K562 (cell line): ENCODE results near the gene DLGAP1. TPM values are rescaled to one million over a fixed set of nuclear protein-coding genes. Genes with fewer than 3 reads are reported as not detected.
A peak's percentile ranks its signal among the peaks of the same experiment; 100 is the strongest.

Experiments
- ATF1 ChIP-seq, 2 experiments: fragments of 450-650 bp in 1 of 2; IDR thresholded peaks; 2 replicates each; pipeline ENCODE4 v1.6.1; 2016; ENCODE audit warnings: missing compliant biosample characterization in 1 of 2, missing genetic modification characterization in 1 of 2
- BDP1 ChIP-seq: IDR thresholded peaks from 3 replicates; pipeline ENCODE4 v1.6.1; 2011; ENCODE audit not compliant: insufficient read length, insufficient read depth
- BRD4 ChIP-seq: fragments of 200-600 bp; sonication (generic); IDR thresholded peaks from 2 replicates; pipeline ENCODE4 v1.6.1; 2017; ENCODE audit warnings: inconsistent platforms
- DNMT1 ChIP-seq: fragments of 450-650 bp; IDR thresholded peaks from 2 replicates; pipeline ENCODE4 v1.6.1; 2016; ENCODE audit warnings: antibody characterized with exemption, mild to moderate bottlenecking
- ETV5 ChIP-seq: sonication (generic); formaldehyde crosslinking; IDR thresholded peaks from 2 replicates; pipeline ENCODE4 v1.4.0; 2020; ENCODE audit warnings: low read depth, mild to moderate bottlenecking, missing genetic modification reagents
- JUN ChIP-seq, 2 experiments: sonication (generic) in 1 of 2; formaldehyde crosslinking in 1 of 2; IDR thresholded peaks; 2 replicates each; pipeline versions ENCODE4 v1.6.1 to v1.8.0; 2012 to 2022; ENCODE audit warnings: borderline replicate concordance in 2 of 2, mild to moderate bottlenecking in 2 of 2, improper control_type of control experiment in 1 of 2, low read depth in 1 of 2, low read length in 1 of 2, missing genetic modification reagents in 1 of 2
- KAT7 ChIP-seq: sonication (generic); formaldehyde crosslinking; IDR thresholded peaks from 2 replicates; pipeline ENCODE4 v1.8.0; 2022; ENCODE audit warnings: missing genetic modification reagents, mild to moderate bottlenecking, borderline replicate concordance
- LEF1 ChIP-seq: fragments of 450-650 bp; IDR thresholded peaks from 2 replicates; pipeline ENCODE4 v1.6.1; 2016; ENCODE audit warnings: mild to moderate bottlenecking
- ZC3H4 ChIP-seq: sonication (generic); formaldehyde crosslinking; IDR thresholded peaks from 2 replicates; pipeline ENCODE4 v1.9.0; 2021; ENCODE audit warnings: missing genetic modification reagents, borderline replicate concordance
- ZNF175 ChIP-seq: fragments of 200-800 bp; sonication (Bioruptor generic); IDR thresholded peaks from 2 replicates; pipeline ENCODE4 v1.6.1; 2016; ENCODE audit warnings: low read depth, mild to moderate bottlenecking, missing genetic modification characterization, missing compliant biosample characterization
- ZNF766 ChIP-seq: fragments of 200-800 bp; sonication (Bioruptor generic); conservative IDR thresholded peaks from 2 replicates; pipeline ENCODE4 v1.6.1; 2016; ENCODE audit warnings: missing genetic modification characterization, missing compliant biosample characterization
- polyA plus RNA-seq, 8 experiments: library from polyadenylated mRNA; depleted of rRNA in 4 of 8; stranded (reverse) in 5 of 8; unstranded in 3 of 8; fragments of >200 nt; fragmentation: Nextera tagmentation in 2 of 8; fragmentation: Illumina TruSeq in 1 of 8; extraction: Ambion mirVana in 2 of 8; extraction: Trizol in 1 of 8; gene quantifications; 2 replicates each; pipeline versions ENCODE4 v1.2.1 to v1.2.3, GENCODE V29; 2011 to 2014; ENCODE audit warnings: inconsistent platforms in 1 of 8, missing spikeins in 1 of 8
- total RNA-seq, 7 experiments: library from RNA; depleted of rRNA in 6 of 7; stranded (reverse); fragments of >200 nt in 6 of 7; fragmentation: Illumina TruSeq in 2 of 7; extraction: Trizol in 2 of 7; gene quantifications; 2 replicates each; pipeline versions ENCODE4 v1.2.1 to v1.2.3, GENCODE V29; 2011 to 2021; ENCODE audit warnings: low replicate concordance in 1 of 7
- TF ChIP-seq, protein P1 (sequence below): sonication (generic); formaldehyde crosslinking; IDR thresholded peaks from 2 replicates; pipeline ENCODE4 v1.8.0; 2022; ENCODE audit warnings: missing genetic modification reagents, mild to moderate bottlenecking, borderline replicate concordance
- TF ChIP-seq, protein P2 (sequence below): fragments of 250-450 bp; sonication (Bioruptor Pico); IDR thresholded peaks from 2 replicates; pipeline ENCODE4 v1.5.0; 2022; ENCODE audit warnings: mild to moderate bottlenecking
- TF ChIP-seq, protein P3 (sequence below): fragments of 200-800 bp; sonication (Bioruptor generic); IDR thresholded peaks from 2 replicates; pipeline ENCODE4 v1.6.1; 2016; ENCODE audit warnings: missing genetic modification characterization, missing compliant biosample characterization
- TF ChIP-seq, protein P4 (sequence below): fragments of 250-450 bp; sonication (Bioruptor Pico); IDR thresholded peaks from 2 replicates; pipeline ENCODE4 v1.4.0; 2020; ENCODE audit warnings: borderline replicate concordance

The DLGAP1 gene
- total and polyA plus RNA-seq, 9 of the 15 experiments (the other 6 are each of a cell fraction or from before 2014, with no cell fraction given): 0.04 to 0.22 (median 0.08) TPM

DNA sequence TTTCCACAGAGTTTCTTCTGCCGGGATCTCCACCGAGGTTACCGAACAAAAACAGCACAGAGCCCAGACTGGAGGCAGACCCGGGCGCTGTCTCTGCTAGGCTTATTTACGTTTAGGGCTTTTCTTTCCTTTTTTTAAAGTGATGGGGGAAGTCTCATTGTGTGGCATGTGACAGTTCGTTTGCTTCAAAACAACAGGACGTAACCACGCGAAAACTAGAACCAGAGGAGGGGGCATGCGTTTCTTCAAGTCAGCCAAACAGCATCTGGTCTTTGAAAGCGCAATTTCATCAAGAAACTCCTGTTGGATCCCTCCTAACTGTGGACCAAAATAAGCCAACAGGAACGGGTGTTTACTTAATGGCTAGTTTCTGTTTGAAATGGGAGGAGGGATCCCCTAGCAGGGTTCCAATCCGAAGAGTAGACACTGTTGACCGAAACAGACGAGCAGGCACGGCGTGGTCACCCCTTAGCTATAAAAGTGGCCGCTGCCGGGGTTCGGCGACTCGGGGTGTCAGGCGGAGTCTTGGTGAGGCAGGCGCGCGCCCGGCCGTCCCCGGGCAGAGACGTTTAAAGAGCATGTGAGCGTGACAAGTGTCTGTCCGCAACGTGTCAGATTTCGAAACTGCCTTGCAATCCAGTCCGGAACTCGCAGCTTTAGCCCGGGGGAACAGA, 1006.1 kb downstream of the DLGAP1 start (continued):
- TF ChIP-seq, protein P1, sequence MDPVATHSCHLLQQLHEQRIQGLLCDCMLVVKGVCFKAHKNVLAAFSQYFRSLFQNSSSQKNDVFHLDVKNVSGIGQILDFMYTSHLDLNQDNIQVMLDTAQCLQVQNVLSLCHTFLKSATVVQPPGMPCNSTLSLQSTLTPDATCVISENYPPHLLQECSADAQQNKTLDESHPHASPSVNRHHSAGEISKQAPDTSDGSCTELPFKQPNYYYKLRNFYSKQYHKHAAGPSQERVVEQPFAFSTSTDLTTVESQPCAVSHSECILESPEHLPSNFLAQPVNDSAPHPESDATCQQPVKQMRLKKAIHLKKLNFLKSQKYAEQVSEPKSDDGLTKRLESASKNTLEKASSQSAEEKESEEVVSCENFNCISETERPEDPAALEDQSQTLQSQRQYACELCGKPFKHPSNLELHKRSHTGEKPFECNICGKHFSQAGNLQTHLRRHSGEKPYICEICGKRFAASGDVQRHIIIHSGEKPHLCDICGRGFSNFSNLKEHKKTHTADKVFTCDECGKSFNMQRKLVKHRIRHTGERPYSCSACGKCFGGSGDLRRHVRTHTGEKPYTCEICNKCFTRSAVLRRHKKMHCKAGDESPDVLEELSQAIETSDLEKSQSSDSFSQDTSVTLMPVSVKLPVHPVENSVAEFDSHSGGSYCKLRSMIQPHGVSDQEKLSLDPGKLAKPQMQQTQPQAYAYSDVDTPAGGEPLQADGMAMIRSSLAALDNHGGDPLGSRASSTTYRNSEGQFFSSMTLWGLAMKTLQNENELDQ (CRISPR knock-in tag): no peak
- no peak for TF ChIP-seq ZNF766 (CRISPR knock-in tag)
- peak; percentile 61 for TF ChIP-seq ETV5 (CRISPR knock-in tag)
- TF ChIP-seq, protein P2, sequence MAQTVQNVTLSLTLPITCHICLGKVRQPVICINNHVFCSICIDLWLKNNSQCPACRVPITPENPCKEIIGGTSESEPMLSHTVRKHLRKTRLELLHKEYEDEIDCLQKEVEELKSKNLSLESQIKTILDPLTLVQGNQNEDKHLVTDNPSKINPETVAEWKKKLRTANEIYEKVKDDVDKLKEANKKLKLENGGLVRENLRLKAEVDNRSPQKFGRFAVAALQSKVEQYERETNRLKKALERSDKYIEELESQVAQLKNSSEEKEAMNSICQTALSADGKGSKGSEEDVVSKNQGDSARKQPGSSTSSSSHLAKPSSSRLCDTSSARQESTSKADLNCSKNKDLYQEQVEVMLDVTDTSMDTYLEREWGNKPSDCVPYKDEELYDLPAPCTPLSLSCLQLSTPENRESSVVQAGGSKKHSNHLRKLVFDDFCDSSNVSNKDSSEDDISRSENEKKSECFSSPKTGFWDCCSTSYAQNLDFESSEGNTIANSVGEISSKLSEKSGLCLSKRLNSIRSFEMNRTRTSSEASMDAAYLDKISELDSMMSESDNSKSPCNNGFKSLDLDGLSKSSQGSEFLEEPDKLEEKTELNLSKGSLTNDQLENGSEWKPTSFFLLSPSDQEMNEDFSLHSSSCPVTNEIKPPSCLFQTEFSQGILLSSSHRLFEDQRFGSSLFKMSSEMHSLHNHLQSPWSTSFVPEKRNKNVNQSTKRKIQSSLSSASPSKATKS (CRISPR knock-in tag): no peak
- TF ChIP-seq, protein P3, sequence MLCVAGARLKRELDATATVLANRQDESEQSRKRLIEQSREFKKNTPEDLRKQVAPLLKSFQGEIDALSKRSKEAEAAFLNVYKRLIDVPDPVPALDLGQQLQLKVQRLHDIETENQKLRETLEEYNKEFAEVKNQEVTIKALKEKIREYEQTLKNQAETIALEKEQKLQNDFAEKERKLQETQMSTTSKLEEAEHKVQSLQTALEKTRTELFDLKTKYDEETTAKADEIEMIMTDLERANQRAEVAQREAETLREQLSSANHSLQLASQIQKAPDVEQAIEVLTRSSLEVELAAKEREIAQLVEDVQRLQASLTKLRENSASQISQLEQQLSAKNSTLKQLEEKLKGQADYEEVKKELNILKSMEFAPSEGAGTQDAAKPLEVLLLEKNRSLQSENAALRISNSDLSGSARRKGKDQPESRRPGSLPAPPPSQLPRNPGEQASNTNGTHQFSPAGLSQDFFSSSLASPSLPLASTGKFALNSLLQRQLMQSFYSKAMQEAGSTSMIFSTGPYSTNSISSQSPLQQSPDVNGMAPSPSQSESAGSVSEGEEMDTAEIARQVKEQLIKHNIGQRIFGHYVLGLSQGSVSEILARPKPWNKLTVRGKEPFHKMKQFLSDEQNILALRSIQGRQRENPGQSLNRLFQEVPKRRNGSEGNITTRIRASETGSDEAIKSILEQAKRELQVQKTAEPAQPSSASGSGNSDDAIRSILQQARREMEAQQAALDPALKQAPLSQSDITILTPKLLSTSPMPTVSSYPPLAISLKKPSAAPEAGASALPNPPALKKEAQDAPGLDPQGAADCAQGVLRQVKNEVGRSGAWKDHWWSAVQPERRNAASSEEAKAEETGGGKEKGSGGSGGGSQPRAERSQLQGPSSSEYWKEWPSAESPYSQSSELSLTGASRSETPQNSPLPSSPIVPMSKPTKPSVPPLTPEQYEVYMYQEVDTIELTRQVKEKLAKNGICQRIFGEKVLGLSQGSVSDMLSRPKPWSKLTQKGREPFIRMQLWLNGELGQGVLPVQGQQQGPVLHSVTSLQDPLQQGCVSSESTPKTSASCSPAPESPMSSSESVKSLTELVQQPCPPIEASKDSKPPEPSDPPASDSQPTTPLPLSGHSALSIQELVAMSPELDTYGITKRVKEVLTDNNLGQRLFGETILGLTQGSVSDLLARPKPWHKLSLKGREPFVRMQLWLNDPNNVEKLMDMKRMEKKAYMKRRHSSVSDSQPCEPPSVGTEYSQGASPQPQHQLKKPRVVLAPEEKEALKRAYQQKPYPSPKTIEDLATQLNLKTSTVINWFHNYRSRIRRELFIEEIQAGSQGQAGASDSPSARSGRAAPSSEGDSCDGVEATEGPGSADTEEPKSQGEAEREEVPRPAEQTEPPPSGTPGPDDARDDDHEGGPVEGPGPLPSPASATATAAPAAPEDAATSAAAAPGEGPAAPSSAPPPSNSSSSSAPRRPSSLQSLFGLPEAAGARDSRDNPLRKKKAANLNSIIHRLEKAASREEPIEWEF (CRISPR knock-in tag): no peak
- TF ChIP-seq, protein P4, sequence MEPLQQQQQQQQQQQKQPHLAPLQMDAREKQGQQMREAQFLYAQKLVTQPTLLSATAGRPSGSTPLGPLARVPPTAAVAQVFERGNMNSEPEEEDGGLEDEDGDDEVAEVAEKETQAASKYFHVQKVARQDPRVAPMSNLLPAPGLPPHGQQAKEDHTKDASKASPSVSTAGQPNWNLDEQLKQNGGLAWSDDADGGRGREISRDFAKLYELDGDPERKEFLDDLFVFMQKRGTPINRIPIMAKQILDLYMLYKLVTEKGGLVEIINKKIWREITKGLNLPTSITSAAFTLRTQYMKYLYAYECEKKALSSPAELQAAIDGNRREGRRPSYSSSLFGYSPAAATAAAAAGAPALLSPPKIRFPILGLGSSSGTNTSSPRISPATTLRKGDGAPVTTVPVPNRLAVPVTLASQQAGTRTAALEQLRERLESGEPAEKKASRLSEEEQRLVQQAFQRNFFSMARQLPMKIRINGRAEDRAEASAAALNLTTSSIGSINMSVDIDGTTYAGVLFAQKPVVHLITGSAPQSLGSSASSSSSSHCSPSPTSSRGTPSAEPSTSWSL: no peak
- TF ChIP-seq ZC3H4: no peak
- TF ChIP-seq BRD4: peak; percentile 89
- TF ChIP-seq BDP1: no peak
- TF ChIP-seq ZNF175: no peak
- peak; percentile 49; the same call in 1 of the 2 replicates for TF ChIP-seq JUN (IDR thresholded peaks at IDR 0.05; ENCODE audit: borderline replicate concordance, low read depth, low read length)
- TF ChIP-seq JUN (CRISPR knock-in tag; IDR thresholded peaks at IDR 0.05; ENCODE audit: borderline replicate concordance): no peak
- TF ChIP-seq DNMT1: no peak
- no peak for TF ChIP-seq LEF1
- TF ChIP-seq ATF1 (CRISPR knock-in tag; IDR thresholded peaks at IDR 0.05): no peak
- 0 out of 2 replicates have a peak, but pooled peaks have one; percentile 45 for TF ChIP-seq ATF1 (tag; IDR thresholded peaks at IDR 0.05)
- TF ChIP-seq KAT7: no peak
